GM18858 (cell line): ENCODE data around the gene MYO10.
"Not testable (repeated sequence)": the region's sequence is repeated elsewhere in the genome, so short reads cannot be mapped to it uniquely, and the experiment has no call there.

Experiments
- ATAC-seq: cut with Tn5 transposase; IDR thresholded peaks from one replicate; pipeline ENCODE4 v1.9.1; 2021; ENCODE audit not compliant: unreplicated experiment

The MYO10 gene

DNA sequence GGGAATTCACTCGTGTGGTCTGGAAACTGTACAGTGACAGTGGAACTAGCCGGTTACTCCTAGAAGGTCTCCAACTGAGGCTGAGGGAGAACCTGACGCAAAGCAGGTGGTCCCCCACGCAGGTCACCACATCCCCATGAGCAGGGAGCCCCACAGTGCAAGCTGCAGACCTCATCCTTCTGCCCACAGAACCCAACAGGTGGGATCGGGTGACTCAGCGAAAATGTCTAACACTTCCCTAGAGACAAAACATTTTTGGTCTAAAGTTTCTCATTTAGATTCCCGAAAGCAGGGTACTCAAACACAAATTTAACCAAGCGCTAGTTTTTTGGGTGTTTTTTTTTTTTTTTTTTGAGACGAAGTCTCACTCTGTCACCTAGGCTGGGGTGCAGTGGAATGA, 256.9 kb downstream of the MYO10 start:
- ATAC-seq, result no peak

DNA sequence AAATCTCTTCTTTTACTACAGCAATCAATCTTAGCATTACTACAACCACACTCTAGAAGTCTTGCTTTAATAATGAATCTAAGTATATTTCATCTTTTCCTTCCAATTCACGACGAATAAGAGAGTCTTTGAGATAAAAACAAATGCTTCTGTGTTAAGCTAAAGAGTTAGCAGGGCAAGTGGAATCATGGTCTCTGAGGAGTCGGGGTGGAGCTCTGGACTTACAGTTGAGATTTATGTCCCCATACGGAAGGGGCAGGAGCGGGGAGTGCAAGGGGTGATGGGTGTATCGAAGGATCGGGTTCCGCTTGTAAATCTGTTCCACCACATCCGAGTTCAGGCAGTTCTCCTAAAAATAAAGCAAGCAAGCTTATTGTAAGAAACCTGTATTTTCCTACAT, 260.3 kb downstream of the MYO10 start:
- no peak for ATAC-seq

DNA sequence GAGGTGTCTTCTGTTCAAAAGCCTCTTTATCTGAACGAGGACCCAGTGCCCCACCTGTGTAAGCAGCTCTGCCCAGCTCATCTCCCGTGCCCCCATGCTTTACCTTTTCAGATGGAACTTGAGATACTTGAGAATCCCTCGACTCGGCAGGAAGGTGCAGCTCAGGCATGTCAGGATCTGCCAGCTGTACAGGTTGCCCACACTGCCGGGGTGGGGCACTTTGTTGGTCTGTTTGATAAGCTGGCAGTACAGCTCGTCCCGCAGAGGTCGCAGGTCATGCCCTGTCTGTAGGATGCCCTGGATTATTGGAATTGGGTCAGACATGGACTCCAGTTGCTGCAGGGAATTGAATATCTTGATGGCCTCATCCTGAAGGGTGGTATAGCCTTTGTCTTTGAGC, 261.3 kb downstream of the MYO10 start:
- ATAC-seq, result no peak

DNA sequence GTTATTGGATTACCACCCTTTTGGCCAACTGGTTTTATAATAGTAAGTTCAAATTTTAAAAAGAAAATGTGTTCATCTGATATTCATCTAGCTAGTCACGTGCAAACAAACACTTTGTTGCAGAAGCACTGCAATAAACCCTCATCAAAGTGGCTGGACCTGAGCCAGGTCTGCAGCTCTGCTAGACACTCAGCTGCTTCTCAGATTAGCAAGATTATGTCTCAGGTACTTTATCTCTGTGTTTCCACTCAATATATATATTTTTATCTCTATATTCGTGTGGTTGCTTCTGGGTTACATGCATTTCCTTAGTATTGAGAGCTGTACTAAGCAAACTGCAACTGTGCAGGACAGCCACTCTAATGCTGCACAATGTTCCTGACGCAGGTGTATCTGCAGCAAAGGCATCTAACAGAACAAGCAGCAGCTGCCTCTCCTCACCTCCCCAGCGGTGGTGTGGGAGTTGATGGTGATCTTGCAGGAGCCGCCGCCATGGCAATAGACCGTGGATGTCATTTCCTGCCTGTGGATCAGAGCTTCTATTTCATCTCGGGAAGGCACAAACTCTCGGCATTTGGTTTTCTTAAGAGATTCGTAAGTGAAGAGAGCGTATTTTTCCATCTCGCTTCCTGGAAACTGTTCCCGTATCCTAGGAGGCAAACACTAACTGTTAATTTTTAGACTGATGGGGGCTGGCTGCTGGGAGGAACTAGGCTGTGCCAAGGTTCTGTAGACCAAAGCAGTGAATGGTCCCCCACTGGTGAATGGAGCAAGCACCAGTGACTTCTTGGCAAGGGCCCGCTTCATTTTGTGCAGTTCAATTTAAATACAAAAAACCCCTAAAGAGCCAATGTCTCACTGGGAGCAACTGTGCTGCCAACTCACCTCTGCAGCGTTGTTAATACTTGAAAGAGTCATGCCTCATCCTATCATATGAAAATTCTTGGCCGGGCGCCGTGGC, 262.6 kb downstream of the MYO10 start:
- no peak for ATAC-seq

DNA sequence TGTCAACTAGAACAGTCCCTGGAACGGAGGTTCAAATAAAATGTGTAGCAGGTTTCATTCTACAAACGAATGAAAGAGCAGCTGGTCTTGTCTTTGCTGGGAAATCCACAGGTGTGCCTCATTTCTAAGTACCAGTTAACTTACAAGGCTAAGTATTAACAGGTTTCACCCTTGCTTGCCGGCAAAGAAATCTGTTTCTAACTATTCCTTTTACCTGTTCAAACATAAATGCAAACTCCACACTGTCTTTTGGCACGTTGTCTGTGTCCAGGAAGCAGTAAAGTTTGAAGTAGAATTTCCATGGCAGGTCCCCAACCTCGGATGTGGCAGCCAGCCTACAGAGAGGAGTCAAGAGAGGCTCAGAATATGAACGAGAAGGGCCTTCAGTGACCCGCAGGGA, 264.9 kb downstream of the MYO10 start:
- no peak for ATAC-seq

DNA sequence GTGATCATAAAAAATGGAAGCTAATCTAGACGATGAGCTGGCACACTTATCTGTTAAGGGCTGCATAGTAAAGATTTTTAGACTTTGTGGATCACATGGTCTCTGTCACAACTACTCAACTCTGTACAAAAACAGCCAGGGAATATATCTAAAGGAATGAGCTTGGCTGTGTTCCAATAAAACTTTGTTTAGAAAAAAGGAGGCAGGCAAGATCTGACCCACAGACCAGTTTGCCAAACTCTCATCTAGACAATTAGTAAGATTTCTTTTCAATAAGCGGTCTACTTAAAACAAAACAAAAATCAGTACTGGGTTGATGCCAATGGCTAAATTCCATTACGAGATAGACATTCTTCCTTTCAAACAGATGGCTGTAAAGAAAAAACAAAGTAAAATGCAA, 266.3 kb downstream of the MYO10 start:
- ATAC-seq, result no peak

DNA sequence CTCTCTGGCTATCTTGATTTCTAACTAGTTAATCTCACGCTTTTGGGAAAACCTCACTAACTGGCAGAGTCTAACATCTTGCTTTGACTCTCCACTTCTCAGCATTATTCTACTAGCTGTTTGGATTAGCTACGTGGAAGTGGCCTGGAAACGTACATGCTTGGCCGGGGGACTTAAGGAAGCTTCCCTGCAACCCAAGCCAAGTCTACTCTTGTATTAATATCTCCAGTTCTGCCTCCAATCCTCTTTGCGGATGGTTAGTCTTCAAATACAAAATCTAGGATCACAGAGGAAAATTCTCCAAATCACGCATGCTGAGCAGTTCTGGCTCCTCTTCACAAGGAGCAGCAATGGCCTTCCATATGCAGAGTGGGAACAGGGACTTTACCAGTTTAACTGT, 267.5 kb downstream of the MYO10 start:
- ATAC-seq, result no peak

DNA sequence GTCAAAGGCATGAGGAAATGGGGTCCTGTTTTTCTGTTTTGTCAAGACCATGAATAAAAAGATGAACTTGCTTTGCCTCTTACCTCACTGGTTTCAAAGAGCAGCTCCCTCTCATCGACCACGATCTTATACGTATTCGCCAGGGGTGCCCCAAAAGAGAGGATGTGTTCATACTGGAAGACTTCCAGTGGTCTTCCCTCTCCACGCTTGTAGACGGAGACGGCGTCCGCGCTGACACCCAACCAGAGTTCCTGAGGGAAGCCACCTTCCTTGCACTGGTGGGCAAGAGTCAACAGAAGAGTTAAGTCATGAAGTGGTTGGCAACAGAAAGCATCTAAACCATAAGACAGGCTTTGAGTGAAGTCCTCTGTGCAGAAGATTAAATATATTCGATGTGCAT, 267.9 kb downstream of the MYO10 start:
- no peak for ATAC-seq

DNA sequence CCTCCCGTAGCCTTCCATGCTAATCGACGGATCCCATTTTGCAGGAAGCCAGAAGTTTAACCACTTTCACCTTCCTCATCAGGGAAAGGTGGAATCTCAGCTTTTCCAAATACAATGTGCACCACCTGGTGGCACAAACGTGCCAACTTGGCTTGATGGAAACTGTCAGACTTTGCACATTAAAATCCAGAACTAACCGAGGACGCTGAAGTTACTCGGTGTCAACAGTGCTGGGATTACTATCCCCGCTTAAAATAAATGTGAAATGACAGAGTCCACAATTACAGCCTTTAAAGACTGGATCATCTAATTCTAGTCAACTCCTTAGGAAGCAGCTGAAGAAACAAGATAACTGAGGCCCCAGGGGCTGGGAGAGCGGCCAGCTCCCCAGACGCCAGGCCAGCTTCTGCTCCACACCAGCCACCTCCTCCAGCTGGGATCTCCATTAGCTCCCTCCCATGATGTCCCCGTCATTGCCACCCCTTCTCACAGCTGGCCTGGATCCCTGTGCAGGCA, 269.1 kb downstream of the MYO10 start:
- no peak for ATAC-seq

DNA sequence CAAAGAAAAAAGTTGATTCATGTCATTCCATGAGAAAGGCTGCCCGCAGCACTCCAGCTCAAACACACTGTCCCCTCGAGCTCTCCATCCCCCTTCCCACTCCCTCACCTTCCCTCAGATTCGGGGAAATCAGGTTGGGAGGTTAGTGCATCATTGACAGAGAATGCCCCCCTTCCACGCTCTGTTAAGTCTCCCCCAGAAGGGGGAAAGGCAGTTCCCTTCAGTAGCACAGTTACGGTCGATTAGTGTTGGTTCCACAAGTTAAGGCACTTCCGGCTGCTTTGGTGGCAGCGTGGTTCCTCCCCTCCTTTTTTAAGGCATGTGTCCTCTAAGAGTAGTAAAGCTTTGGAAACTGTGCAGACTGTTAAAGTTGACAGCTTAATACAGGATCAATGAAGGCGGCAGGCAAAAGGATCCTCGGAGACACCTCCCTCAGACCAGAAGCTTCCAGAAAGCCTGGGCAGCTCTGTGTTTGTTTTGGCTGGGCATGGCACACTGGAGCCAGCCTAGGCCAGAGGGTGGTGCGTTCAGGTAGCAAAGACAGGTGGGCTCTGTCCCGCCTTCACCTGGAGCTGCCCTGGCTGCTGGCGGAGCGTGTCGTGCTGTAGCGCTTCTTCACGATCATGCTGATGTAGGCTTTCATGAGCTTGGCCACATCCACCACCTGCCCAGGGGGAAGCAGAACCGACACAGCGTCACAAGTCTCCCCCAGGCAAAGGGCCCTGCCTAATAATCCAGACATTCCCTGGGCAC, 269.8 kb downstream of the MYO10 start:
- ATAC-seq, result no peak

DNA sequence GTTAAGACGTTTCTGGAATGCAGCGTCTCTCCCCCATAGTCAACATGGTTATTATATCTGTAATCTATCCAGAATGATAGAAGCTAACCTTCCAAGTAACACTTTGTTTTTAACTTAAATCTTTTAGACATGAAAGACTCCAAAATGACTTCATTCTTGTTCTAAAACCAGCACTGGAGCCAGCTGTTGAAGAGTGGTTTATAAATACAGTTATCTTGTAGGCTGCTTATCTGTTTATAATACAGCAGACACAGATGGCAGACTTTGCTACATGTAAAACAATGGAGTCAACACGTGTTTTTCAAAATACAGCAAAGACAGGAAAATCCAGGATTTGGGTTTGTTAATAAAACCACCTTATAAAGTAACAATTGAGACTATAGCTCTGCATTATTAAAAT, 270.5 kb downstream of the MYO10 start:
- no peak for ATAC-seq

DNA sequence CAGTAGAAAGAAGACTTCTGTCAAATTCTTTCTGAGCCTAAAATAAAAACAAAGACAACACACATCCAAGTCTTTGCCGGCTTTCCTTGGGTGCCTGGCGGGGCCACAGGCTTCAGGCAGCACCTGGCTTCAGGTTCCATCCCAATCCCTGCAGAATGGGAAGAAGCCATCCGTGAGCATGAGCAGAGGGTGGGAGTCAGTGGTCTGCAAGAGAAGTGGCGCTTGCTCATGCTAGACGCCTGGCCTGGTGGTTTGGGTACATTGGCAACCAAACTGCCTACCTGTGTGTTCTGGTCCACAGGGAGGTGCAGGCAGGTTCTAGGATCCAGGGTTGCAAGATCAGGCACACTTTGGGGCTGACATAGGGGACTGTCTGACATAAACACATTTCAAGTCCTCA, 271.7 kb downstream of the MYO10 start:
- no peak for ATAC-seq

DNA sequence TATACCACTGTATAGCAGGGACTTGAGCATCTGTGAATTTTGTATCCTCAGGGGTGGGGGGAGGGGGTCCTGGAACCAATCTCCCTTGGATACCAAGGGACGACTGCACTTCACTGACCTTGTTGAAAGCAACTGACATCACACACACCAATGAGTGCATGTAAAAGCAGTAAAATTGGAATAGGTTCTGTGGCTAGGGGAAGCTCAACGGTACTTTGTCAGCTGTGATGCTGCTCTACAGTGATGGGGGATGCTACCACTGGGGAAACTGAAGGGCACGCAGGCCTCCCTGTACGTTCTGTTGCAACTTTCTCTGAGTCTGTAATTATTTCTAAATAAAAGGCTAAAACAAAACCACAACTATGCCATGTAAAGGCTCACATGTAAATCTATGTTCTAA, 272.2 kb downstream of the MYO10 start:
- ATAC-seq, result no peak

DNA sequence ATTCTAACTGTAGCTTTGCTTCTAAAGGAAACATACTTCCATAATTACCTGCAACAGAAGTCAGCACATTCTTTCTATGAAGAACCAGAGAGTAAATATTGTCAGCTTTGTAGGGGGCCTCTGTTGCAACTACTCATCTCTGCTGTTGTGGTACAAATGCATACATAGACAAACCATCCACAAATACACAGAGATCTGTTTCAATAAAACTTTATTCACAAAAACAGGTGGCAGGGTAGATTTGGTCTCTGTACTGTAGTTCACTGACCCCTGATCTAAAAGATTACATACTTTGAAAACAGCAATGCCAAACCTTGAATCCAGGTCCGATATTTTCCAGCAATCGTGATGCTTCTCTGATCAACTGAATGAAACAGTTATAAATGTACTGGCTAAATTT, 274.4 kb downstream of the MYO10 start:
- ATAC-seq, result no peak

DNA sequence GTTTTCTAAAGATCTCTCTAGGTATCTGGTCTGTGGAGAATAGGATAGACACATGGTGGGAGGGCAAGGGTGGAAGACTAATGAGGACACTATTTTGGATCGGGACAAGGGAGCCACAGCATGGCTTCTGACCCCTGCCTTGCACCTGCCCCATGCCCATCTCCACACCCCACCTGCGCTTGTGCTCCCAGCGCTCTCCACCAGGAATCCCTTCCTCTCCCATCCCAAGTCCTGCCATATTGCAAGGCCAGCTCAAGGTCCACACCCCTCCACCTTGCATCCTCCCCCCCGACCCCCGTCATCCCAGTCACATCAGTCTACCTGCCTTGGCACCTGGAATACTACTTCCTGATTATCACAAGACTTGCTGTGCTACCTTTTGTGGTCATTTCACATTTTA, 275.1 kb downstream of the MYO10 start:
- ATAC-seq, result no peak

DNA sequence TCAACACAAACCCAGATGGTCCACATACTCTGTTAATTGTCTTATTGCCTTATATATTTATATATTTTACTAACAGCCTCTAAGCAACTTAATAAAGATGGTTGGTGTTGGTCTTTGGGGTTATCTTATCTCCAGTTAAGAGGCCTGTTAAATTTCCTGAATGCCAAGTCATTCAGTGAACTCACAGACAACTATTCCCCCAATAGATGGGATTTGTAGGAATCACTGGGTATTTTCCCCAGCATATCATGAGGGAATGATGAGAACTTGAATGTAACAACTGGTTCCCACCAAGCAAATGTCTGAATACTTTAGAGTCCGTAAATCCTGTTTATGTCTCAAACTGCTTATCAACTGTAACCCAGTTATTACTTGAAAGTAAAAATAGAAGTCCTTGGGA, 276.6 kb downstream of the MYO10 start:
- no peak for ATAC-seq

DNA sequence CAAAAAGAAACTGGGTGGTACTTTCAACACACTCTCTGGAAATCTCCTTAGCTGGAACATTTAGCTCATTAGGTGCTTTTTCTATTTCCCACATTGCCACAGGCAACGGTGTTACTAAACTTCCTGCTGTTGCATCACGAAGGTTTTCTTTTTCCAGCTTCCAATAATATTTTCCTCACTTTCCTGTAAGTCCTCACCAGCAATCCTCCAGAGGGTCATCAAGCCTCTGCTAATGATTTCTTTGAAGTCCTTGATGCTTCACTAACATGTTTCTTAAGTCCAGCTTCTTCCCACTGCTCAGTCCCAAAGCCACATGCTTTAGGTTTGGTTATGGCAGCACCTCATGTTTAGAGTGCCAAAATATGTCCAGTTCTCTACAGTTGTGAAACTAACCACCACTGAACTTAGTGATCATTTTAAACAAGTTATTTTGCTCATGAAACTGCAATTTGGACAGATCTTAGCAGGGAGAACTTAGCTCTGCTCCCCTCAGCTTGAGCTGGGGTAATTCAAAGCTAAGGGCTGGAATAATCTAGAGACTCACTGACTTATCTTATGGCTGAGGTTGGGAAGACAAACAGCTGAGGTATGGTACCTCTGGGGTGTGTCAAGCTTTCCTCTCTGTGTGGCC, 279.4 kb downstream of the MYO10 start:
- no peak for ATAC-seq

DNA sequence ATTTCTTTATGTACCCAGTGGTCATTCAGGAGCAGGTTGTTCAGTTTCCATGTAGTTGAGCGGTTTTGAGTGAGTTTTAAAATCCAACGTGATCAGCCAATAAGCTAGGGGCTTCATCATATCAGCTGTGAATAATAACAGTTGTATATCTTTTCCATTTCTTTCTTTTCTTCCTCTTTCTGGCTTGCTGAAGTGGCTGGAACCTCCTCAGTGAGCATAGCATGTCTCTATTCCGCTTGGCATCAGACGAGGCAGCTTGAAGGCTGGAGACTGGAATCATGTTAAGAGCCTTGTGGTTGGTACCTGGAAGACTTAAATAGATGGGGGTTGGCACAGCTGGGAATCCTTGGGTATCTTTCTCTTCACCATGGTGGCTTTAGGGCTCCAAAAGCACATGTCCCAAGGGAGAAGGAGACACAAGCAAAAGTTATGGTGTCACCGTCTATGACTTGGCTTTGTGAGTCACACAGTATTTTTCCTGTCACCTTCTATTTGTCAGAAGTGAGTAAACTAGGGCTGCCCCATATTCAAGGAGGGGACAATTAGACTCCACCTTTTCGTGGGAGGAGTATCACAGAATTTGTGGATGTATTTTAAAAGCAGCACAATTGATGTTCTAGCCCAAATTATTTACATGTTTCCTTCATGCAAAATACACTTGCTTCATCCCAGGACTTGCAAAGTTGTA, 281.3 kb downstream of the MYO10 start:
- no peak for ATAC-seq

DNA sequence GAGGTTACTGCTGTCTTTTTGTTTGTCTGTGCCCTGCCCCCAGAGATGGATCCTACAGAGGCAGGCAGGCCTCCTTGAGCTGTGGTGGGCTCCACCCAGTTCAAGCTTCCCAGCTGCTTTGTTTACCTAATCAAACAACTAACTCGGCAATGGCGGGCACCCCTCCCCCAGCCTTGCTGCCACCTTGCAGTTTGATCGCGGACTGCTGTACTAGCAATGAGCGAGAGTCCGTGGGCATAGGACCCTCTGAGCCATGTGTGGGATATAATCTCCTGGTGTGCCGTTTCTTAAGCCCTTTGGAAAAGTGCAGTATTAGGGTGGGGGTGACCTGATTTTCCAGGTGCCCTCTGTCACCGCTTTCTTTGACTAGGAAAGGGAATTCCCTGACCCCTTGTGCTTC, 287.3 kb downstream of the MYO10 start:
- not testable (repeated sequence) for ATAC-seq

DNA sequence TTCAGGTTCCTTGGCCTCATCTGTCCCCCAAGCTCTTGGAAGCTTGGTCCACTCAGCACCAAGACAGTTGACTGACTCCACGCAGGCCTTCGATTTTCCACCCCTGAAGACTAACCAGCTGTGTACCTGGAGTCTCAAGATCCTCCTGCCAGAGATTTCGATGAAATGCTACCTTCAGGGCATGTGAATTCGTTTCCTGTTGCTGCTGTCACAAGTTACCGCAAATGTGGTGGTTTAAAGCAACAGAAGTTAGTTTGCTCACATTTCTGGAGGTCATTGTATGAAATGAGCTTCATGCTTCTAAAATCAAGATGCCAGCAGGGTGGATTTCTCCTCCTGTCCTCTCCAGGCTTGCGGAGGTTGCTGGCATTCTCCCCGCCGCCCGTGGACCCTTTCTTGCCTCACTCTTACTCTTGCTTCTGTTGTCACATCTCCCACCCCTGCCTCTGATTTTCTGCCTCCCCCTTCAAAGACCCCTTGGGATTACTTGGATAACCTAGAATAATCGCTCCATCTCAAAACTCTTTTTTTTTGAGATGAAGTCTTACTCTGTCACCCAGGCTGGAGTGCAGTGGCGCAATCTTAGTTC, 291.7 kb downstream of the MYO10 start:
- ATAC-seq, result no peak

DNA sequence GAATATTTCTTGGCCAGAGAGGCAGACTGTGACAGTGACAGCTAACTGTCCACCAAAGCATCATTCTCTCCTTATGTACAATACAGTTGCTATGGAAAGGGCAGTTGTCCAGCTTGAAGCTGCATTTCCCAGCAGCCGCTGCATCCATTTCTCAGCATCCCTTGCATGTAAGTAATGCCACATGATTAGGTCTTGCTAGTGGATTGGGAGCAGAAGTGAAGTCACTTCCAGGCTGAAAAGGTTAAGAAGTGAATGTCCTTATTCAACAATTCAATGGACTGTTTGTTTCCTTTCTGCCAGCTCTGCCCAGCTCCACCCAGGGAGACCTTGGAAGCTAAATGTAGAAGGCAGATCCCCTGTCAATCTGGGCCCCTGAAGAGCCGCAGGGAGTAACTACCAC, 293.2 kb downstream of the MYO10 start:
- ATAC-seq, result no peak
